ENCODE data around the gene KCNJ1.

KCNJ1 gene

DNA sequence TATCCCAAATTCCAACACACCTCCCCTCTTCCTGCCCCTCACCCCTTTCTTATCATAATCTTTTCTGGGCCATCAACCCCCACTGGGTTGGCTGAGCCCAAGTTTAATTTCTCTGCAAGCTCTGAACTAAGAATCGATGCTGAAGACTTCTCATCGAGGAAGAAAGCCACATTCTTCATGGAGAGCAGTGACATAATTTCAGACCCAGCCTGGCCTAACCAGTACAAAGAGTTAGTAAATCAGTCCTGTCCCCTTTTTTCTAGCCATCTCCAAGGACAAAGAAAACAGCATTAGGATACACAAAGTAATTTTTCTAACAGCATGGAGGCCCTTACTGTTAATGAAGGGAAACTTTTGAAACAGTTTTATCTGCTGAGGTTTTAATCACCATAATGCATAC, 45.0 kb downstream of the KCNJ1 start:
- no peak for DNase-seq (ENCODE audit: low read depth)

DNA sequence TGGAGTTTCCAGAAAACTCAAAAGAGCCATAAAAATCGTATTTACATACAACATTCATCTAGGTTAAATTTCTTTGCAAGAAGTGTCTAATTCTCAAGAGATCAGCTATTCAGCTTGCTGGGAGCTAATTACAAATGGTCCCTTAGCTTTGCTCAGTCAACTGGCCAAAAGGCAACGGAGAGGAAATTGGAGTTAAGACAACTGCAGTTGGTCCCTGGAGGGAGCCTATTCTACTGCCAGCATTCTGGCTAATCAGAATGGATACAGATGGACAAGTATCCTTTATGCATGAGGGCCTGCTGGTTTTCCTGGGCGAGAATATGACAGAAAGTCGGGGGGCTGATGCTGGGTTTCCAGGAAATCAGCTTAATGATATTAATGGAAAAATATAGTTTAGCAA, 45.5 kb downstream of the KCNJ1 start:
- DNase-seq (ENCODE audit: low read depth) = no peak

DNA sequence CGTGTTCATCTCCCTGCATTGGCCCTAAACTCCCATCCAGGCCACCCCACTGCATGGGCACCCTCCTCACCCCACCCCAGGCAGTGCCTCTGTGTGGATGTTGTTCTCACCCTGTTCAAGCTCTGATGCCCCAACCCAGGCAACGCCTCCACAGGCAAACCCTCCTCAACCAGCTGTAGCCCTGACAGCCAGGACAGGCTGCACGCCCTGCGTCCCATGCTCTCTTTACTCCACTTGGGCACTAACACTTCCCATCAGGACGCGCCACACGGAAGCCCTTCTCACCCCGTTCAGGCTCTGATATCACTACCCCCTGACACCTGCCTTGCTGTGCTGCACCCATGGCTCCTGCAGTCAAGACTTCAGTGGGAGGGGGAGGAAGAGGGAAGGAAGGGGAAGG, 47.9 kb downstream of the KCNJ1 start:
- no peak for DNase-seq (ENCODE audit: low read depth)

DNA sequence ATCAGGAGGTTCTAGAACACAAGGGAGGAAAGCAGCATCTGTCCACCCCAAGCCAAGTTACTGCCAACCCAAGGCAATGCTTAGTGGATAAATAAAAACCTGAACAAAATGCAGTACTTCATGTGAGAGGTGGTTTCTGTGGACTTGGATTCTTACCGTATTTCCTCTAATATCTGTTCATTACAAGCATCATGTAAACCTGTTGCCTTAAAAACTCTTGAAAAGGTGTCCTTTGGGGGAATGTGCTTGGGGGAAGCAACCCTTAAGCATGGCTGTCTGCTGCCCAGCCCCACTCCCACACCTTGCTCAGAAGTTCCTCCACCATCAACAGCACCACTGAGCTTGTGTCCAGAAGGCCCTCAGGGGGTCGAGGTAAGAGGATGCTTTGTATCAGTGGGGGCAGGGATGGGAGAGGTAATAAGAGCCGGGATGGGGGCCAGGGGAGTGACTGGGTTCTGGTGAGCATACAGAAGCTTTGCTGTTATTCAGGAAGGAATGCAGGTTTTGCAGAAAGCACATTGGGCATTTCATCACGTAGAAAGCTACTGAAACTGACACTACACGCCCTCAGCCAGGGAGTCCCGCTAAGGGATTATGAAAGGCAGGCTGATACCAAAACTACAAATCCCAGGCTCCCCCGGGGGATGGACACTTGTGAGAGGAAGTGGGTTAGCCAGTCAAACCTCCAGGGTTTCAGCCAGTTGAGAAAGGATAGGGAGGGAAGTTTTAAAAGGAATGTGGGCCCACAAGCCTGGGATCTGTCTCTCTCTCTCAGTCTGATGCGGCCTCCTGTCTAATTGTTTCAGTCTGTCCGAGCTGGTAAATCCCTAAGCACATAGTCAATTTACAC, 52.0 kb downstream of the KCNJ1 start:
- DNase-seq (ENCODE audit: low read depth) = peak; percentile 92

DNA sequence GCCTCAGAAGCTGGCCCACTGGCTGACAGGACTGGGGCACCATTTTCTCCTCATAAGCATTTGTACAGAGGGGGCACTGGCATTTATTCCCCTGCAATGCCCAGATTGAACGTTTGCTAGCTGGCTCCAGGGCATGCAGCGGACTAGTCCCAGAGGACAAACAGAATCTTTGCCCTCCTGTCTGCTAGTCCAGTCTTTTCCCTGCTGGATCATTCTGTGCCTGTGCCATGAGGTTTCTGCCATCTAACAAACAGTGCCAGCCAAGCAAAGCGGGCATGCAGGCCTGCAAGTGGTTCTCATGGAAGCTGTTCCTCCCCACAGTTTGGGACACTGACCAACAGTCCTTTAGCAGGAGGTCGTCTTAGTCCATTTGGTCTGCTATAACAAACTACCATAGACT, 53.4 kb downstream of the KCNJ1 start:
- no peak for DNase-seq (ENCODE audit: low read depth)

- DNase-seq (ENCODE audit: low read depth) = no peak
Measured at GRCh38 chr11:128810784-128811514, 56.1 kb downstream of the KCNJ1 start.

GRCh38 chr11:128809128-128809527, 58.0 kb downstream of the KCNJ1 start:
- DNase-seq (ENCODE audit: low read depth) = no peak

- DNase-seq (ENCODE audit: low read depth) = no peak
Measured at GRCh38 chr11:128807909-128808308, 59.2 kb downstream of the KCNJ1 start.

DNA sequence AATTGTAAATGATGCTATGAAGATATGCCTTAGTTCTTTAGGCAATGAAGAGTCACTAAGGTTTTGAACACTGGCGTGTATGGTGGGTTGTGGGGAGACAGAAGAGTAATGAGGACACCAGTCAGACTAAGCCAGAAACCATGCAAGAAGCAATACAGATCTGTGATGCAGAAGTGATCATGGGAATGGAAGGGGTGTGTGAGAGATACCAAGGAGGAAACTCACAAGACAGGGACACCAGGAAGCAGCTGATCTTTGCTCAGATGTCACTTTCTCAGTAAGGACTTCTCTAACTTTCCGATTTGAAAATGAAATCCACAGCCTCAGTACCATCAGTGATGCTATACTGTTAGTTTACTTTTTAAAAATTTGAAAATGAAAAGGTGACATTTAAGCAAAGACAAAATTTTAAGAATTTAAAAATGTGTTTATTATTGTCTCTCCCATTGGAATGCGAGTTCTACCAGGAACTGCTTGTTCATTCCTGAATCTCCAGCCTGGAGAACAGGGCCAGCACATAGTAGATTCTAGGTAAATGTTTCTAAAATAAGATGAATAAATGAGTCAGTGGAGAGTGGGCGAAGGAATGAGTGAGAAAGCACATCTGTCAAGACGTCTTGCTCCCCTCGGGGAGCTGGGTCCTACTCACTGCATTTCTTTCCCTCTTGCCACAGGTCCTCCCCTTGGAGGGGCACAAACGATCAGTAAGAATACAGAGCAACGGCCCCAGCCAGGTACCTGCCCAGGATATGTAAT, 60.4 kb downstream of the KCNJ1 start:
- no peak for DNase-seq (ENCODE audit: low read depth)

- no peak for DNase-seq (ENCODE audit: low read depth)
Measured at GRCh38 chr11:128804481-128804880, 62.6 kb downstream of the KCNJ1 start.

DNA sequence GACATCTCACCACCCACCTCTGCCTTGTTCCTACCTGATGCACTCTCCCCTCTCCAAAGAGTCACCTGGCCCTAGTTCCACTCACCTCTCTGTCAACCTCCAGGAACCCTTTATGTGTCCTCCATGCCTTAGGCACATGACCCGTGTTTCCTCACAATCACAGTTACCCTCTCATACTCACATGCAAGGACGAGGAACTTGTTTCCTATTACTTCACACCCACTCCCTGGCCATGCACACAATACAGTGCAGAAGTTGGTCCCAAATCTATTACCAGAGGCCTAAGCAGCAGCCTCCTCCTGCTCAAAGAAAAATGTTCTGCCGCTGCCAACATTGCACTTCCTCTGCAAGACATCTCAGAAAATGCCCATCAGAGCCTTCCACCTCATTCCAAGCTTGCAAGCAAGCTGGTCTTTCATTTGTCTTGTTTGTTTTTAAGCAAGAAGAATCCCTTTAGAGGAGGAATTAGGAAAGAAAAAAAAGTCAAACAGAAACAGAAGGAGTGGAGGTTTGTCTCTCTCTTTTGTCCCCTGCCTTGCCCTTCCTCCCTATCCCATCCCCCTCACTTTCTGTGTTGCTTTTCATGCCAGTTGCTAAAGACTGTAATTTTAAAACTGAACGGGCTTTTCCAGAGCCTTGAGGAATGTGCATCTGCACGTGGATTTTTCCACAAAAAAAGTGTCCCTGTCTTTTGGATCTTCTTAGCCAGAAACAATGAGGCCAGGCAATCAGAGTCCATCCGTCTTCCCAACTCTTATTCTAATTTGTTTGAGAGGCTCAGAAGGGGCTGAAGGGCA, 63.4 kb downstream of the KCNJ1 start:
- DNase-seq (ENCODE audit: low read depth) = no peak

- no peak for DNase-seq (ENCODE audit: low read depth)
Measured at GRCh38 chr11:128803011-128803410, 64.1 kb downstream of the KCNJ1 start.

DNA sequence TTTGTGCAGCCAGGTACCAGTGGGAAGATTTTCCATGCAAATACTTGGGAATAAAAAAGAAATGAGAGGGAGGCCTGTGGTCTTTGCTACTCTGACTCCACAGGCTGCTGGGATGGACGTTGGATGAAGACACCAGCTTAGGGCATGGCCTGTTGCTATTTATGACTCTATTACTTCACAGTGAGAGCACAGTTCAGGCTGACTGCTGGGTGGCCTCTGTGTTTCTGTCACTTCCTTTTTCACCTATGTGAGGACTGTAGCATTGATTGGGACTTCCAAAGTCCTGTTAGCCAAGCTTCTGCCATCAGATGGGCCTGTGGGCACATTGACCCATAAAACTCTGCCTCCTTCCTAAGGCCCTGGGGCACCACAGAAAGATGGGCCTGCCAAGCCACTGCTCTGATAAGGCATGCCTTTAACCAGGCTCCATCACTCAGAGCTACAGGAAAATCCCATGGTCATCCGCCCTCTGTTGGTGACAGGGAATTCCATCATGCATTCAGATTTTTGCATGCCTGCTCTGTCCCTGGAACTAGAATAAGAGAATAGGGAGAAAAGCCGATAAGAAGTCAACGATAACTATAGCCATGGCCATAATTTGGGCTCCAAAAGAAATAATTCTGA, 64.6 kb downstream of the KCNJ1 start:
- no peak for DNase-seq (ENCODE audit: low read depth)

GRCh38 chr11:128800871-128801417, 66.2 kb downstream of the KCNJ1 start:
- DNase-seq (ENCODE audit: low read depth) = no peak

- peak; percentile 79 for DNase-seq (ENCODE audit: low read depth)
Measured at GRCh38 chr11:128796270-128796669, 70.8 kb downstream of the KCNJ1 start.

- DNase-seq (ENCODE audit: low read depth) = peak; percentile 56
Measured at GRCh38 chr11:128790196-128790595, 76.9 kb downstream of the KCNJ1 start.

- no peak for DNase-seq (ENCODE audit: low read depth)
Measured at GRCh38 chr11:128789497-128790150, 77.5 kb downstream of the KCNJ1 start.

All from iris pigment epithelial cell (primary cell).